ENCODE data around the gene FABP3.

FABP3 gene

DNA sequence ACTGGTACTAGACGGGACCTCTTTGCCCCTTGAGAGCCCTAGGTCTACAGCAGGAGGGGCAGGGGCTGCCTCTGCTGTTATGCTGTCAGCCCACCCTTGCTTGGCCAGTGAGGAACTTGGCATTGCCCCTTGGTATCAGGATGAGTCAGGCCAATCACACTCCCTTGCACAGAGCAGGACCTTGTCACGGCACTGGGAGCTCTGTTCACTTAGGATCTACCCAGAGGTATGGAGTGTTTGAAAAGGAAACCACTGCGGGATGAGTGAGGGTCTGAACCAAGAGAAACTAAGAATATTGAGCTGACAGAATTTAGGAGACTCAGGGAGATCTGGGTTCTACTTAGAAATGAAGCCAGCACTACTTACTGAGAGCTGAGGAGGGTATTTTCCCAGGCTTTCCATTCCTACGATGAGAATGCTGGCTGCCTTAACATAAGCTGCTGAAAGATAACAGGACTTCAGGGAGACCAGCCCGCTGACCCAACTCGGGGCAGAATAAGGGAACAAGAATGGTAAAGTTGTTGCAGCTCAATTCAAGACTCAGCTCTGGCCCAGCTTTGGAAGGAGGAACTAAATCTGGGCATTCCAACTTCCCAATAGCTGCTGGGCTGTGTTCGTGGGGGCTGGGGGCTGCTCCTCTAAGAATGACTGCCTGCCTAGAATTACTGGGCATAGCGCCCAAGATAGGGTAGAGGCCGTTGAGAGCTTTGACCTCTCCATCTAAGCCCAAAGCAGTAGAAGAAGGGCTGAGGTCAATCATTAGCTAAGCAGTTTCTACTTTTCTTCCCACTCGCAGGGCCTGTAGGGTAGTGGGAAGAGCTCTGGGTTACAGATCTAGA is 1.5 kb downstream of the FABP3 start:
- FAIRE-seq, result no peak

DNA sequence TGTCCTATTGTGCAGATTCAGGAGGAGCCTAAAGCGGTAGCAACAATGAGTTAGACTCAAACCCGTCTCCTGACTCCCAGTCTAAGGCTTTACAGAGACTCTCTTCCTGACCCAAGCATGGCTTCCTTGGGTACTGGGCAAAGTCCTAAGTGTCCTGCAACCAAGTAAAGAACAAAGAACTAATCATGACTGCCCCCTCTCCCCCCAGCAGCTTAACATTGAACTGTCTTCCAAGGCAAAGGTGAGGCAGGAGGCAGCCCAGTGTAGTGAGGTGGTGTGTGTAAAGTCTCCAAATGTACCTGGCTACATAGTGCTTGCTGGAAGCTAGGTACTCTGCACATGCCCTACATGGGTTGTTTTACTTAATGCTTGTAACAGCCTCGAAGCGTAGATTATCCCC is 2.3 kb downstream of the FABP3 start:
- FAIRE-seq, result no peak

GRCh38 chr1:31370021-31370420 is 2.9 kb downstream of the FABP3 start:
- FAIRE-seq, result no peak

DNA sequence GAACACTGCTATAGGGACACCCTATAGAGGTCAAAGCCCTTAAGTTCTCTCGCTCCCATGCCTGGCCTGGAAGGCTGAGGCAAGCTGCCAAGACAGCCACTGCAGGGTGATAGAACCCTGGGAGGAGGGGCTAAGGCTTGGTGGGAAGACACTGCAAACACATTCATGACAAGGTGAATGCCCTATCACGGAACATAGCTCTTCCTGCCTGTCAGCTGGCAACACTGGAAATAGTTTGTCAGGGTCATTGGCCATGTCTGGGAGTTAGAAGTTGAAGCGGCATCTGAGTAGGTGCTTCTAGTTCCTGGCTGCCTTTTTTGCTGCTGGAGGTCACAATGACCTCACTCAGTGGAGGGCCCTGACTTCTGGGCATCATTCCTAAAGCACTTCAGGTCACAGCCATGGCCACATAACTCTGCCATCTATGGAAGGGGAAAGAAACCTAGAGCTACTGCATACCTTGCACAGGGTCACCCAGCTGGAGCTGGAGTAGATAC is 4.2 kb downstream of the FABP3 start:
- FAIRE-seq, result no peak

GRCh38 chr1:31366796-31367195 is 6.1 kb downstream of the FABP3 start:
- FAIRE-seq, result no peak

DNA sequence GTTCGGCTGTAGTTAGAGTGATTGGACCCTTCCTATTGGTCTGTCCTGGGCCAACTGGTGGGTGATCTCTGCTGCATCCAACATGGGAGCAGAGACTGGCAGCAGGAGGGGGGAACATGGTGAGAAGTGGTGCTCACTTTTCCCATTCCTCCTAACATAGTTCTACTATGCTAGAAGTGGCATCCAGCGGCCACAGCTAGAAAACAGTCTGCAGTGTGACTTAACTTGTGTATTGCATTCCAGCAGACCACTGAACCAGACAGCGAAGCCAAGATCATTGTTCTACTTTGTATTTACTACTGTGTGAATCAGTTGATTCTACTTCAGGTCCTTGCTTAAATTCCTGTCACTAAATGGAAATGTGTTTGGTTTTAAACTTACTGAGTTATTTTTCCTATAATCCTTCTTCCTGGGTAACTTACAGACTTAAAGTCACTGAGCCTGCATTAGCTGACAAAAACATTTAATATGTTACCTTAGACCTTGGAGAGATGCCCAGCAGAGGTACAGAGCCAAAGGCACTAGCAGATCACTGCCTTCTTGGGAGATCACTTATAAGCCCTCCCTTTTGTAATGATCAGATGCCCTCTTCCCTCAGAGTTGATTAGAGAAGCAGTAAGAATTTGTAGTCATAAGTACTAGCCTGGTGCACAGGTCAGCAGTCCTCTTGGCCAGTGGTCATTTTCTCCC is 8.2 kb downstream of the FABP3 start:
- FAIRE-seq, result no peak

GRCh38 chr1:31362032-31362431 is 10.8 kb downstream of the FABP3 start:
- FAIRE-seq, result no peak

- FAIRE-seq, result no peak
These were observed 11.3 kb downstream of the FABP3 start for GRCh38 chr1:31361607-31362006.

DNA sequence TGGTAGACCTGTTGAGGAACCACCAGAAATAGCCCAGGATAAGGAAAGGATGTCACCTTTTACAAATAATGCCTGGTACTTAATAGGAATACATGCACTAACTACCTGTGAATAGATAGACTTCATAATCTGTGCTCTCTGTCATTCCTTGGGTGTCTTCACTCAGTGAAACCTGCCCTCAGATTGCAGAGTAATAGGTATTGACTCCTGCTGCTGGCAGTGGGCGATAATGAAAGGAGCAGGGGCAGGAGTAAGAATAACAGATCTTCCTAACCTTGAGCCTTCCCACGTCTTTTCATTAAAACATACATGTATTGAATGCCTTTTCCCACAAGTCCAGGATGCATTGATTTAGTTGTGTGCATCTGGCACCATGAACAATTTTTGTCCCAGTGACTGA is 16.4 kb downstream of the FABP3 start:
- no peak for FAIRE-seq

GRCh38 chr1:31354283-31354682 is 18.6 kb downstream of the FABP3 start:
- no peak for FAIRE-seq

DNA sequence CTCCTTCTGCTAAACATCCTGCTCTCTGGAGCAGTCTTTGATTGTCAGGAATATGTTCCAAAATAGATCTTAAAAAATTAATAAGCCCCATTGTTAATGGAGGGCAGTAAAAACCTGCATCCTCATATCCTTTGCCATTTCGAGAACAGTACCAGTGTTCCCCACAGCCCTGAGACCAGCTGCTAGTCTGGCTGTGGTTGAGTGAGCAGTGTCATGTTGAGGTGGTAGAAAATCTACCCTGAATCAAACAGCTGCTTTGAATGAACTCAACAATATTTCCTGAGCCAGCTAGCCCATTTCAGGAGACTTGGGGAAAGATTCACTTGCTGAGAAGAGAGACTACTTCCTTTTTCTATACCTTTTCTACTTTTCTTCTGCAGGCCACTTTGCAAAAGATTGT is 24.4 kb downstream of the FABP3 start:
- no peak for FAIRE-seq

- FAIRE-seq, result no peak
These were observed 26.1 kb downstream of the FABP3 start for GRCh38 chr1:31346785-31347184.

- no peak for FAIRE-seq
These were observed 27.2 kb downstream of the FABP3 start for GRCh38 chr1:31345635-31346034.

- no peak for FAIRE-seq
These were observed 28.4 kb downstream of the FABP3 start for GRCh38 chr1:31344503-31344902.

DNA sequence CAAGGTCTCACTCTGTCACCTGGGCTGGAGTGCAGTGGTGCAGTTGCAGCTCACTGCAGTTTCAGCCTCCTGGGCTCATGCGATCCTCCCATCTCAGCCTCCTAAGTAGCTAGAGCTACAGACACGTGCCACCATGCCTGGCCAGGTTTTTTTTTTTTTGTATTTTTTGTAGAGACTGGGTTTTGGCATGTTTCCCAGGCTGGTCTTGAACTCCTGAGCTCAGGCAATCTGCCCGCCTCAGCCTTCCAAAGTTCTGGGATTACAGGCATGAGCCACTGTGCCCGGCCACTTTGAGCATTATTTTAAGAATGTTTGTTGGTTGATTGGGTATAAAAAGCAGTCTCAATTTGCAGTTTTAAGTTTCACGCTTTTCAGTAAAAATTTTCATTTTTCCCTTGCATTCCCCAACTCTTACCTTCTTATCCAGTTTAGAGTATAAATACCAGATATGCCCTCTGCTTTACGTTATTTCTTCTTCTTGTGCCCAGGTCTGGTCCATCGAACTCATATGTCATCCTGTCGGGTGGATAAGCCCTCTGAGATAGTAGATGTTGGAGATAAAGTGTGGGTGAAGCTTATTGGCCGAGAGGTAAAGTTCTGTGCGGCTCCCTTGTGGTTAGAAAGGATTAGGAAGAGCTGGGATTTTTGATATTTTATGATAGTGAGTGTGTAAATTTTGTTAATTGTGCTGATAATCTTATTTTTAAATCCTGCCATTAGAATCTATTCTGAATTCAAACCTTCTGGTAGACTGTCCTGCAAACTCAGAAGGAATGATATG is 36.0 kb downstream of the FABP3 start:
- no peak for FAIRE-seq

DNA sequence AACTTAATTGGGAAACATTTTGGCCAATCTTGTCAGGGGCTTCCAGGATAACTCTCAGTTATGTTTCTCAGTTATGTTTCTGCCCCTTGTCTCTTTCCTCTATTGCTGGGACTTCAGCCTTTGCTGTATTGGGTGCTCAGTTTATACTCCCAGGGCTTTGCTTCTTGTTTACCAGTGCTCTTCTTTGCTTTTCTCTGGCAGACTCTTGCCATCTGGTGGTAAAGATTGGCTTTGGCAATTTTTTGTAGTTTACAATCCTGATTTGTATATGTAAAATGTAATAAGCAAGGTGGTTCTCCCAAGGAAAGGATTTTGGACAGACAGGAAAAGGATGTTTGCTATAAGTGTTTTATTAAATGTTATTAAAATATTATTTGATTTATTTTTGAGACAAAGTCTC is 37.9 kb downstream of the FABP3 start:
- no peak for FAIRE-seq

- no peak for FAIRE-seq
These were observed 45.5 kb downstream of the FABP3 start for GRCh38 chr1:31327381-31327780.

DNA sequence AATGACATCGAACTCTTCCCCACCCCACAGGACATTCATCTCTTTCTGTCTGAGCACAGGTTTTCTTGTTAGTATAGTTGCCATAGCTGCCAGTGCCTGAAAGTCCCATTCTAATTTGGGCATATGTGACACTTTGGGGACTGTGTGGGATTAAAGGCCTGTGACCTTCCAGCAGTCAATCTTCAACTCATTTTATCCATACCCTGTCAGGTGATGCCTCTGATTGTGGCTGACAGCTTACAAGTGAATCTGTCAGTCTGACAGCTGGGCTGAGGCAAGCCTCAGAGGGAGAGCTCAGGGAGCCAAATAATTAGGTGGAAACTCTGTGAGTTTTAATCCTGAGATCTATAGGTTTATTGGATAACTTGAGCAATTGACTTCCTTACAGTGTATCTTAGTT is 46.4 kb downstream of the FABP3 start:
- FAIRE-seq, result no peak

- no peak for FAIRE-seq
These were observed 47.9 kb downstream of the FABP3 start for GRCh38 chr1:31324992-31325391.

DNA sequence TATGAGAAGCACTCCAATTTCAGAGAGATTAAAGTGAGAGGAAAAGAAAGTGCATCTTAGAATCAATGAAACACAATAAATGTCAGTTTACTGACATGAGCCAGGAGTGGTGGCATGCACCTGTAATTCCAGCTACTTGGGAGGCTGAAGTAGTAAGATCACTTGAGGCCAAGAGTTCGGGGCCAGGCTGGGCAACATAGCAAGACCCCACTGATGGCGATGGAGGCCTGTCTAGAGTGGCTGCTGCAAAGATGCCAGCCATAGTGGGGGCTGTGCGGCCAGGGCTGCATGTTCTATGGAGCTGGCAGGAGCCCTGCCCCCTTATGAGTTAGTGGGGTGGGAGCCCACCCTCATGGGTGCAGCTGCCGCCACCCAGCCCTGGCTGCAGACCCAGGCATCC is 48.8 kb downstream of the FABP3 start:
- FAIRE-seq, result no peak

GRCh38 chr1:31318146-31318545 is 54.7 kb downstream of the FABP3 start:
- FAIRE-seq, result no peak

DNA sequence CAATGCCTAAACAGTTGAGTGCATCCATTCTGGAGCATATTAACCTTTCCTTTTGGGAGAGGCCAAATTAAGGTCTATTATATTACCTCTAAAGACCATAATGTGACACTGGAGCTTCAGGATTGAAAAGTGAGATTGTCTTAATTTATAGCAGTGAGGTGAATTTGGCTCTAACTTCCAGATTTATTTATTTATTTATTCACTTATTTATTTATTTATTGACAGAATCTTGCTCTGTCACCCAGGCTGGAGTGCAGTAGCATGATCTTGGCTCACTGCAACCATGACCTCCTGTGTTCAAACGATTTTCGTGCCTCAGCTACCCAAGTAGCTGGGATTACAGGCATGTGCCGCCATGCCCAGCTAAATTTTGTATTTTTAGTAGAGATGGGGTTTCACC is 57.0 kb downstream of the FABP3 start:
- no peak for FAIRE-seq
